ENCODE results near the gene GORASP2.

GORASP2 gene

DNA sequence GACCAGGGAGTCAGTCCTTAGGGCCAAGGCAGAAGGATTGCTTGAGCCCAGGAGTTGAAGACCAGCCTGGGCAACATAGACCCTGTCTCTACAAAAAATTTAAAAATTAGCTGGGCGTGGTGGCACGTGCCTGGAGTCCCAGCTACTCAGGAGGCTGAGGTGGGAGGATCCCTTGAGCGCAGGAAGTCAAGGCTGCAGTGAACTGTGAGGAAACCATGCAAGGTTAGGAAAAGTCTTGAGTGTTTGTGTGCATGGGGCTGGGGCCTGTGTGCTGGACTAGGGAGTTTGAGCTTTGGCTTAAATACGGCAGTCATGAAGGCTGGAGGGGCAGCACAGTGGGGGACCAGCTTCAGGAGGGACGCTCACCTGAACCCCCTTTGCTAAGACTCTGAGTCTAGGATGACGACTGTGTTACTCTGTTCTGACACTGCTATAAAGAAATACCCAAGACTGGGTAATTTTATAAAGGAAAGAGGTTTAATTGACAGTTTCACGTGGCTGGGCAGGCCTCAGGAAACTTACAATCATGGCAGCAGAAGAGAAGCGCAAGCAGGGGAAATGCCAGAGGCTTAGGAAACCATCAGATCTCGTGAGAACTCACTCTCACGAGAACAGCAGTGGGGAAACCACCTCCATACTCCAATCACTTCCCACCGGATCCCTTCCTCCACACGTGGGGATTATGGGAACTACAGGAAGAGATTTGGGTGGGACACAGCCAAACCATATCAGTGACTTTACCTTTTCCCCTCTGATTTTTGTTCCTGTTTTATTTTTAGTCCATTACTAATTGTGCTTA, 39.4 kb downstream of the GORASP2 start:
- DNase-seq, result no peak

DNA sequence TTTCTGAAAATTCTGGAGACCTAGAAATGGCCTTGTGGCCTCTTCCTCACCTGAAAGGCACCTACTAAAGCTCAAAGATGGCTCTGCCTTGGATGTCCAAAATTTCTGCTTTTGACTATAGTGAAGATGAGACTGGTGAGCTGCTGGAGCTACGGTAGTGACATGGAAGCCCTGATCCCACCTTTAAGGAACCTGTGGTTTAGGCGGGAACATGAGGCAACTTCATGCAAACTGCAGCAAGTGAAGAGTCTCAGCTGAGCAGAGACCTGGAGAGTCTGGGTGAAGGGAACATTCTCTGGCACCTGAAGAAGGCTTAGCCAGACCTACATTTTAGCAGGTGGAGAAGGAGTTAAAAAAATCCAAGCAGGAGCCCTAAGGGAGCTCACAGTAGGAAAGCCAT, 40.0 kb downstream of the GORASP2 start:
- no peak for DNase-seq

DNA sequence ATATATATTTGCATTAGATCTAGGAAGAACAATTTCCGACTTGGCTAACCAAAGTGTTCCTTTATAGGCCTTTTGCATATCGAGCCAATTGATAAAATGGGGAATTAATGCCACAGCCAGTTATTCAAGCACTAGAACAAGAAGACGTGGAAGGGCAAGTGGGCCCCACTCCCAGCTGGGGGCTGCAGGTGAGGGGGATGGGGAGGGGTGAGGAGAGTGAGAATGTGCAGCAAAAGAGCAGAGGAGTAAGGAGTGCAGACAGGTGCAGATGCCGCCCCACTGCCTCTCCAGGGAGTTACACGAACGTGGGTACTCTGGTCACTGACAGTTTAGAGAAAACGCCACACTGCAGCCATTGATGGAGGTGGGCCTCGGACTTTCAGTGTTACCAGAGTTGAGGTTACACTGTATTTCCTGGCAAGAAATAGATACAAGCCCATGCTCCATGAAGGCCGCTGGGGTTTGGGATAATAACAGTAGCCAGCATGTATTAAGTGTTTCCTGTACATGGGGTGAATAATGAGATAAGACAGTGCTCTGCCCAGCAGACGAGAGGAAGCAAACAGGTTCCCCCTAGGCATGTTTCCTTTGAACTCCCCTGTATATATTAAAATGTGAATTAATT, 40.9 kb downstream of the GORASP2 start:
- DNase-seq, result no peak

DNA sequence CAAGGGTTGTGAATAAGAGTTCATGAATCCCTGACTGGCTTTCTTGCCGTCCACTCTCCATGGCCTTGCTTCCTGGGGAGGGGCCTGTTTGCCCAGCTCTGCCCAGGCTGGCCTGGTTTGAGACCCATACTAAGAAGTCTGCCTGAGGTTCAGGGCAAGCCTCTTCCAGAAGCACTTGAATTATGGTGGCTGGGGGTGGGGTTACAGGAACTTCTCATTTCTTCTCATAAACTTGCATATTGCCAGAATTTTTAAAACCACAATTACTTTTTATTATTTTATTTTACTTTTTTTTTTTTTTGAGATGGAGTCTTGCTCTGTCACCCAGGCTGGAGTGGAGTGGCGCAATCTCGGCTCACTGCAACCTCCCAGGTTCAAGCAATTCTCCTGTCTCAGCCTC, 42.0 kb downstream of the GORASP2 start:
- no peak for DNase-seq

DNA sequence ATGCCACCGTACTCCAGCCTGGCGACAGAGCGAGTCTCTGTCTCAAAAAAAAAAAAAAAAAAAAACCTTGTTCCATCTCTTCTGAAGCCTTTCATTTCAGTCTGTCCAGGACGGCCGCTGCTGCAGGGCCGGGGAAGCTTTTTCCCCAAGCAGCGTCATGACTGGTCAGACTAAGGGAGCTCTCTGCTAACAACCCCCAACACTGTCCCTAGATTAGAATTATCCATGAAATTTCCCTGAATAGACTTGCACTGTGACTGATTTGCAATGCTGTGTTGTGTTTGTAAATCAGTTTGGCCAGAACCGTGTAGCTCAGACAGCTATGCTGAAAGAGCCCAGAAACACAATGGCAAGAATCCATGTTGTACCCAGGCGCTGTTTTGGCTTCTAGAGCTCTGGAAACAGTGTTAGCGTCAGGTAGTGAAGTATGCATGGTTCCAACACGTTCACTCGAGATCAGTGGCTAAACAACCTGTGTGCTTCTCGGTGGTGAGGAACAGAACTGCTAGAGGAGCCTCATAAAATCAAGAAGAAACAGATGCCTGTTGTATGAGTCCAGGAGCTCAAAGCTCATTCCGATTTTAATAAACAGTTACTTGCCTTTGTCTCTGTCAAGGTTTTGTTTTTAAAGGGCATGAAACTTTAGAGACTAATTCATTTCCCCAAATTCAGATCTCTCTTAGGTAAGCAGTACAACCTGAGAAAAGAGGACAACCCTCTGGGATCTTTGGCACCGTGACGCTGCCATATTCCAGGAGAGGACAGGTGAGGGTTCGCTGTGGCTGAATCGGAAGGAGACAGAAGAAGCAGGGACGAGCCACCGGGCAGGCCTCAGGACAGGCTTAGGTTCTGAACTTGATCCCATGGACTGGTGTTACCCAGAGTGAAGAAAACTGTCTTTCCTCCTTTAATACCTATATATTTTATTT, 43.5 kb downstream of the GORASP2 start:
- no peak for DNase-seq

DNA sequence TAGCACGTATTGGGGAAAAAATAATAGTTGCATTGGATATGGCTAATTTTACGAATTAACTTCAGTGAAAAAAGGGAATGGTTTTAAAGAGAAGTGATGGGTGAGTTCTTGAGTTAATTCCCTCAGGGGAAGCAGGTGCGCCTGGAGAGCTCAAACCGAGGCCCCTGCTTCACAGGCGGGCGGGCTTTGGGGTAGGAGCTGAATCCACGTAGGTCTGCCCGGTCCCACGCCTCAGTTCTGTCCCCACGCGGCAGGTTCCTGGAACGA, 44.1 kb downstream of the GORASP2 start:
- no peak for DNase-seq

DNA sequence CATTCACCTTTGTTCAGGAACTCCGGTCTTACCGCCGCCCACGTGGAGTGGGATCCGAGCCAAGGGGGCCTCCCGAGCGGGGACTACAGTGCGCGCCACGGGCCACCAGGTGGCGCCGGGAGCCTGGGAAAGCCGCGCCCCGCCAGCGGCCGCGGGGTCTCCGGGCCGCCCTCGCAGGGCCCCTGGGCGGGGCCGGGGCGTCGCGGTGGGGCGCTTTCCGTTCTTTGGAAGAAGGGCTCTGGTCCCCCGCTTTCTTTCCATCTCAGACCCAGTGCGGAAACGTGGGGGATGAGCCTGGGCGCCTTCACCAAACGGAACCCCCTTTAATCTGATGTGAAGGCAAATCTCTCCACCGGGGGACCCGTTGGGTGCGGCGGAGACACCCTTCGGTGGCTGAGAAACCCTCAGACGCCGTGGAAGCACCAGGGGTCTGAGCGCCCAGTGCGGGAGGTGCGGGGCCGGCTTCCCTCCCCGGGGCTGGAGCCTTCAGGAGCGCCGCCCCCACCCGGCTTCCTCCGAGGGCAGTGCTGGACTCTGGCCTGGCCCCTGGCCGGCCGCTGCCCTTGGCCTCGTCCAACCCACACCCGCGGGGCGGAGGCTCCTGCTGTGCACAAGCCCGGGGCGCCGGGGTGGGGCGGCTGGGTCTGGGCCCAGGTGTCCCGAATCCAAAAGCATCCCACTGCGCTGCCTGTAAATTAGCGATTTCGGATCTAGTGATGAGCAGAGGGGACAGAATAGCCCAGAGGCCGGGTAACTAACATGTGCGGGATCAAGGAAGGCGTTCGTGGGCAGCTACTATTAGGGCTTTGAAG, 44.6 kb downstream of the GORASP2 start:
- DNase-seq, result peak; percentile 90

DNA sequence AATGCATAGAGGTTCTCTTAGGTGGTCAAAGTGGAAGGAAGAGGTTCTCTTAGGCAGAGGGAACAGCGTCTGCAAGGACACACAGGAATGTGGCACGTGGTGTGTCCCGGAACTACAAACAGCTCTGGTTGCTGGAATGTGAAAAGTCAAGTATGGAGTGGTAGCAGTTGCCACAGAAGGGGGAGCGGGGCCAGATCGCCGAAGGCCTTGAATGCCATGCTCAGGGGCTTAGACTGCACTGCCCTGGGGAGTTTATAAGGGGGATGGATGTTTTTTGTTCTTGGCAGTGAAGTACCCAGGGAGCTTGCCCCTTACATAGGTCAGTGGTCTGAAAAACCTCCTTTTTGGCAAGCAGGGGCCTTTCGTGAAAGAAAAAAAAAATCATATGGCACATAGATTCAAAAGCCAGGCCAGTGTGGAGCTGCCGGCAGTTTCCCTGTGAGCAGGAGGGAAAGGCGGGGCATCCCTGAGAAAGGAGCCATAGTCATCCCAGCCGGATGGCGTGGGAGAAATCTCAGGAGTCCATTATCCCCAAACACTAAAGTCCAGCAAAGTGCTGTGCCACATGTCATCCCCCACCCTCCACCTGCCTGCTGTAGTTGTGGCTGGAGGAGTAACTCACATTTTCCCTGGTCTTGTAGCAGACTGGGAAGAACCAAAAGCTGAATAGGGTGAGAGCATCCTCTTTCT, 45.4 kb downstream of the GORASP2 start:
- no peak for DNase-seq

DNA sequence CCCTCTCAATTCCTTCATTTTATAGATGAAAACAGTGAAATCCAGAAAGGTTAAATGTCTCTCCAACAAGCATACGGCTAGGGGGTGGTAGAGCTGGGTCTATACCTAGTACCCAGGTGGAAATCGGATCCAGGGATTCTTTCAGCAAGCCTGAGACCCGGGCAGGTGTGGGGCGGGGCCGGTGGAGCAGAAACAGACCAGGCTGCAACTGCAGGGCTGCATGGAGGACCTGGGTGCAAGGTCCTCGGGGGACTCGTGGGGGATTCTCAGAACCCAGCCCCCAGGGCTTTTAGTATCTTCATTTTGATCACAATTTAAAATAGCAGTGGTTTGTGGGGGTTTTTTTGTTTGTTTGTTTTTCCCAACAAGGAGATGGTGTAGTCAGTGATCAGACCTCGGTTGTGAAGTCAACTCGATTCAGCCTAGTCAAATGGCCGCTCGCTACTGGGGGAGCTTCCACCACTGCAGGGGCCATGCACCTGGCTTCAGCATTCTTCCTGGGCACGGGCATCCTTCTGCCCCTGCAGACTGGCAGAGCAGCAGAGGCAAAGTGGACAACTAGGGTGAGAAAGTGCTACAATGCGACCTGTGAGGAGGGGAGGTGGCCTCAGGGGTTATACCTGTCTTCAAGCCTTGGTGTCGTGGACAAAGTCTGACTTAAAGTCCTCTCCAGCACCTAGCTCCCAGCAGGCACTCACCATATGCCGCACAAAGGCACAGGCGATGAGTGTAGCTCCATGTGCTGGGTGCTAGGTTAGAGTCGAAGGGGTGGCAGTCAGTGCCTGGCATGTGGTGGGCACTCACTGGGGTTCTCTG, 46.3 kb downstream of the GORASP2 start:
- DNase-seq, result no peak

DNA sequence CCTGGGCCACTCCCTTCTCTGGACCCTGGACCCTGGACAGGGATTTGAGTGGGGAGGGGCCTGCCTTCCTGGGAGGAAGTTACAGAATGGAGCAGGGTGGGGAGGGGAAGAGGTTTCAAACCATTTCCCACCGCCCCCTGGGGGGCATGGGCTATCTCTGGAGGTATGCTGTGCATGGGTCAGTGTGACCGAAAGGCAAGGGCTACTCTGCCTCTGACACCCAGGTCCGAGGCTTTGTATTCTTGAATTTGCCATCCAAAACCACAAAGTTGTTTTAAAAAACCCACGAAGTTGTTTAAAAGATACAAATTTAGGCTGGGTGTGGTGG, 46.9 kb downstream of the GORASP2 start:
- no peak for DNase-seq

DNA sequence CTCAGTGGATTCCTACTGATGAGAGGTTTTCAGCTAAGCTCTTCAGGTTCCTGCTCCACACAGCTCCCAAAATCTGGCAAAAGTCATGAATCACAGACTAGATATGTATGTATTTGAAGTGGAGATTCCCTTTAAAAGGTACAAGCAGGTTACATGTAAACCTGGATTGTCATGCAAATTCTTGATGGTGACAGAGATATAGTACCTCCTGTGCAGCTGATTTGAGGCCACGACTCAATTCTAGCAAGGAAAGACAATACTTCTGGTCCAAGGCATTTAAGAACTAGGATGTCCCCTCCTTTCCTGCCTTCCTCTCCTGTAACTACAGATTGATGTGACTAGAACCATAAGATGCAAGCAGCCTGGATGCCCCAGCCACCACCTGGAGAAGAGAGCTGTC, 55.0 kb downstream of the GORASP2 start:
- DNase-seq, result no peak

DNA sequence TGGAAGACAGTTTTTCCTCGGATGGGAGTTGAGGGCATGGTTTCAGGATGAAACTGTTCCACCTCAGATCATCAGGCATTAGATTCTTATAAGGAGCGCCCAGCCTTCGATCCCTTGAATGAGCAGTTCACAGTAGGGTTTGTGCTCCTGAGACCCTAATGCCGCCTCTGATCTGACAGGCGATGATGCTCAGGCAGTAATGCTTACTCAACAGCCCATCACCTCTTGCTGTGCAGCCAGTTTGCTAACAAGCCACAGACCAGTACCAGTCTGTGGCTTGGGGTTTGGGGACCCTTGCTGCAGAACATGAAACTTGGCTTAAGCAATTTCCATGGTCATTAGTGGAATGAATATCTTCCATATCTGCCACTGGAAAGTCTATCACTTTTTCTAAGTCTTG, 56.4 kb downstream of the GORASP2 start:
- no peak for DNase-seq

DNA sequence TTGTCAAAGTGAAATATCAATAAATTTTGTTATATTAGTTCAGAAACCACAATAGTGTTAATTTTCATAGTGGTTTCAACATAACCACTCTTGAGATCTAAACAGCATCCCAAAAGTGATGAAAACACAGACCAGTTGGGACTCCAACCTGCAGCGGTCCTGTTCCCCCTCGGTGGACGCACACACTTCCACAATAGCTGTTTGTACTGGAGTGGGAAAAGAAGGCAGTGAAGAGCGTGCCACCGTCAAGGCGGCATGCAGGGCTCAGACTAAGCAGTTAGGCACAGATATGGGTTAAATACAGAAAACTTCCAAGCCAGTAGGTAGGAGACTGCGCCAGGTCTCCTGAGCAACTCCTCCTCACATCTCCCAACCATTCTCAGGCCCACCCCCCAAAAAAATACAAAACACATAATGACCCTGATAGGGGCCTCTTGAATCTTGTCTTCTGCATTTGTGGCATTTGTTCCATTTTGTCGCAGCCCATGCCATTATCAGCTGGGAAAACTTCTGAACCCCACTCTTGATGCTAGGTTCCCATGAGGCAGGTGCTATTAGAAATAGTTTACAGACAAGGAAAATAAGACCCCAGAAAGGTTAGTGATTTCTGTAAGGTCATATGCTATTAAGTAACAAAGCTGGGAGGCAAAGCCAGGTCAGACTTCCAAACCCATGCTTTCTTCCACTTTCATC, 57.7 kb downstream of the GORASP2 start:
- no peak for DNase-seq

DNA sequence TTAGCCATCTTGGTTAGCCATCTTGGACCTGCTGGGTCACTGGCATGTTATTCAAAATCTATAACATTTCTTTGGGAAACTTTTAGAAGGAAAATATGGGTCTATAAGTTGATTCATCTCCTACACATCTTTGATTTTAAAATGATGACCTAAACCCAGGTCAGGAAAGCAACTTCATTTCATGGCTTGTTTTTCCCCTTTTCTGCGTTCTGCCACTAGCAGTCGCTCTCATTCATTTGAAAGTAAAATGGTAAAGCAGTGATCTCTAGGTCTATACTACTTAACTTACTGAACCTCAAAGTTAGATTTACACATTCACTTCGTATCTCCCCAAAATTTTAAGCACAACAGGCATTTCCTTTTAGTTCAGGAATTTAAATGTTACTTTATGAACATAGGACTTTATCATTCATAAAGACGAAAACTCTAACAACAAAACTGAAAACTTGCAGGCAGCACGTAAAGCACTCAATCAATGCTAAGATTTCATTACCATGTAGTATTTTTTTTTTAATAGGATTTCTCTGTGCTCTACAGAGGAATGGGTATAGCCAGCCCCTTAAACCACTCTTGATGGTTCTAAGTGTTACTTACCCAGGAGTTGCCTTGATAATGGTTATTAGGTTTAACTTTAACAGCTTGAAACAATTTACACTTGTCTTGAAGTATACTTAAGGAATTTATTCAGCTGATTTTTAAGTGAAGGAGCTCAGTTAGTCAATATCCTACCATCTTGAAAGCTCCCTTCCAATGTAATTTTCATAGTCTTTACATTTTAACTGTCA, 62.5 kb downstream of the GORASP2 start:
- no peak for DNase-seq

DNA sequence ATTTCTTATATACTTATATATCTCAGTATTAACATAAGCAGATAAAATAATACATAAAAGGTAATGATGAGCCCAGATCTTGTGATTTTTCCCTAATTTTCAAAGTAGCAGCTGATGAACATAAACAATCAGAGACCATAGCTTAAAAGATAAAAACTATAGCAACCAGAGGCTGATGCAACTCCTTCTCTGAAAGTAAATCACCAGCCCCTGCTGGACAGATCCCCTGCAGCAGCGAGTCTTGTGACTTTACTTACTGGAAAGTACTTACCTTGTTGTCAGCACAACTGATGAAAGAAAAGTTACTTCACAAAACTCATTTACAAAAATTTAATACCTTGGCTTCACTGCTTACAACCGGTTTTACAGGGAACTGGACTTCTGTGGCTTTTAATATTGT, 67.3 kb downstream of the GORASP2 start:
- no peak for DNase-seq

DNA sequence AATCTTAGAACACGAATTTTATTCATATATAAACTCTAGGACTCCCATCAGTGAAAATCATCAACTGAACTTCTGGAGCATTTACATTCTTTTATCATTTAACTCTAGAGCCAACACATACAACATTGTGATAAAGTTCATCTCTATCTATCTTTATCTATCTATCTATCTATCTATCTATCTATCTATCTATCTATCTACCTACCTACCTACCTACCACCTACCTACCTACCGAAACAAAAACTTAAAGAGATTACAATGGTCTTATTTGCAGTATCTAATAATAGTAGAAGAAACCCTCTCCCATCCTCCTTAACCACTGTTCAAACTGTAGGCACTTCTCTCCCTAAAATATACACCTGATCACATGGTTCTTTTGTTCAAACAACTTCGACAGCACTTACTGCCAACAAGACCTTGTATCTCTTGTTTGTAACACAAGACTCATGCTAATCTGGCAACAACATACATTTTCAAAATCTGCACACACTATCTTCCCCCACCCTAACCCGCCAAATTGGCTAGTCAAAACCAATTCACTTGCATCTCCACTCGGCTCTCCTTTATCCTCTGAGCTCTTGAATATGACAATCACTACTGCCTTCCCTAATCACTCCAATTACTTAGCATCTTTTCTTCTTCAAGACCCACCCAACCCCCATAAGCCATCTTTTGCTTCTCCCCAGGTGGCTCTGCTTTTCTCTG, 69.0 kb downstream of the GORASP2 start:
- no peak for DNase-seq

DNA sequence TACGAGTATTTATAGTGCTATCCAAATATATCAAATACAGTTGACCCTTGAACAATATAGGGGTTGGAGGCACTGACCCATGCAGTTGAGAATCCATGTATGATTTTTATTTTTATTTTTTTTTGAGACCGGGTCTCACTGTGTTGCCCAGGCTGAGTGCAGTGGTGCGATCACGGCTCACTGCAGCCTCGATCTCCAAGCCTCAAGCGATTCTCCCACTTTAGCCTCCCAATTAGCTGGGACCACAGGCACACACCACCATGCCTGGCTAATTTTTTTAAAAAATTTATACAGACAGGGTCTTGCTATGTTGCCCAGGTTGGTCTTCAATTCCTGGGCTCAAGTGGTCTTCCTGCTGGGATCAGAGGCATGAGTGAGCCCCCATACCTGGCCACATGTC, 70.6 kb downstream of the GORASP2 start:
- no peak for DNase-seq

DNA sequence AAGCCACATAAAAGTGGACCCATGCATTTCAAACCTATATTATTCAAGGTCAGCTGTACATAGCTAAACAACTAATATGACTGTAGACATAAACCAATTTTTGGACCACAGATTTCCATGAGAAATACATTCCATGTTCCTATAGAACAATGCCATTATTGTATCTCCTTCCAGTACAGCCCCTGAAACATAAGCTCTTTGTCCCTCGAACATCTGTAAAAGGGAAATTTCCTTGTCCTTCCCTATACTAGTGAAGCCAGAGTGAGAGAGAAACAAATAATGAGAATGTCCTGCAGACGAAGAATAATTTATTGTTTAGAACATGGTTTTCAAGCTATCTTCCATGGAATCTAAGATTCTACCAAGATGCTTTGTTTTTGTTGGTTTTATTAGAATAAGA, 75.3 kb downstream of the GORASP2 start:
- no peak for DNase-seq

DNA sequence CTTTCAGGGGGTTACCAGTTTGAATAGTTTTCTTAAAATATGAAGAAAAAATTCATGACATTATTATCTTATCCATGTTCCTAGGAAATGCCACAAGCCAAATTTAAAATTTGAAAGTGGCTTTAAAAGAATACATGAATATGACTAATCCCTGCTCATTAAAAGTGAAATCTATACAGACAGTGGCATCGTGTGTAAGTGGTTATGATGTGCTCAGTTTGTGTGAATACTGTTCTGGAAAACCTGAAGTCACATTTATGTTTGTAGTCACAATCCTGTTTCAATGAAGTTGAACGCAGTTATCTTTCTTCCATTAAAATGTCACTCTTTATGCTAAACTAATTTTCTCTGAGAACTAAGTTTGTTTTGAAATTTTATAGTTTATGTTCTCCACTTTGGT, 75.8 kb downstream of the GORASP2 start:
- no peak for DNase-seq

Data from left hindlimb (tissue), 1 donor.